Smooth muscle cell of the umbilical artery (primary cell): ENCODE data around the gene FRMPD4. TPM values are rescaled to one million over a fixed set of nuclear protein-coding genes. Genes with fewer than 3 reads are reported as not detected.

Experiments used
- total RNA-seq: library from RNA; depleted of rRNA; stranded (reverse); fragments of >200 nt; gene quantifications from 2 replicates; pipeline ENCODE4 v1.2.3, GENCODE V29; 2014

FRMPD4 gene
- total RNA-seq = 0.59 and 1.3 TPM in 2 replicates

GRCh38 chrX:12138361-12139313 lies at the start of gene FRMPD4:
Gene FRMPD4 (plus strand): TSS chrX:12138473. CDS start chrX:12138972, 499 bp downstream.

